K562 (cell line): ENCODE measurements around the gene CCDC85A. TPM values are rescaled to one million over a fixed set of nuclear protein-coding genes. Genes with fewer than 3 reads are reported as not detected.

Experiments
- ATAC-seq: fragments of 200-7000 bp; cut with Tn5 transposase; 3 replicates; pipeline ENCODE4 v1.9.1; 2020; ENCODE audit warnings: moderate library complexity
- BruUV-seq: library from RNA; stranded (reverse); fragments of 400-500 nt; replicated peaks from 2 replicates; lab custom pipeline; 2021; lab: Mats Ljungman, UMichigan
- CTCF ChIA-PET: fragments of 300-600 bp; formaldehyde crosslinking; extraction: SDS; loops from one replicate; lab custom pipeline; 2021; ENCODE audit warnings: low intra/inter-chr PET ratio; lab: Yijun Ruan, JAX
- POLR2A ChIA-PET: fragments of 300-600, 350-650 bp; sonication (Branson Sonifier 250); formaldehyde crosslinking; extraction: SDS; loops from one replicate; lab custom pipeline; 2021; ENCODE audit warnings: antibody characterized with exemption, inconsistent platforms; lab: Yijun Ruan, JAX
- DNase-seq, 4 experiments: peaks; one replicate each; pipeline versions ENCODE4 v3.0.0 to v3.0.0-alpha.2; 2011 to 2018; ENCODE audit warnings: low spot score in 3 of 4, mixed read lengths in 3 of 4; ENCODE audit errors: extremely low read depth in 1 of 4
- FAIRE-seq: peaks from 2 replicates; lab custom pipeline; 2011; peaks lifted over from hg19 to GRCh38; lab: Jason Lieb, UNC
- H2AFZ ChIP-seq: 2 replicates; pipeline ENCODE4 v1.6.0; 2011; ENCODE audit warnings: low read depth, low read length, control low read depth, inconsistent platforms
- H3K27ac ChIP-seq: fragments of 200-600 bp; 3 replicates; pipeline ENCODE4 v1.8.0; 2011; ENCODE audit warnings: low read depth, mild to moderate bottlenecking, control low read depth, inconsistent platforms, low read length, moderate library complexity, mixed read lengths; ENCODE audit errors: extremely low read depth
- H3K27me3 ChIP-seq, 2 experiments: fragments of 300-600 bp in 1 of 2; 2 replicates in 1 of 2; 3 replicates in 1 of 2; pipeline versions ENCODE4 v1.6.0 to v1.8.0; 2011; ENCODE audit warnings: inconsistent platforms in 2 of 2, low read length in 2 of 2, mild to moderate bottlenecking in 1 of 2, mixed read lengths in 1 of 2, moderate library complexity in 1 of 2; ENCODE audit not compliant: control insufficient read depth in 2 of 2, insufficient read depth in 2 of 2
- H3K36me3 ChIP-seq: fragments of 300-600 bp; 3 replicates; pipeline ENCODE4 v1.8.0; 2011; ENCODE audit warnings: mild to moderate bottlenecking, low read length, inconsistent platforms; ENCODE audit not compliant: control insufficient read depth, insufficient read depth
- H3K4me1 ChIP-seq, 2 experiments: fragments of 200-600 bp in 1 of 2; replicated peaks in 1 of 2; 2 replicates in 1 of 2; 3 replicates in 1 of 2; pipeline versions ENCODE4 v1.5.1 to v1.8.0; 2011; ENCODE audit warnings: inconsistent platforms in 2 of 2, low read length in 2 of 2, mild to moderate bottlenecking in 1 of 2, mixed read lengths in 1 of 2, moderate library complexity in 1 of 2; ENCODE audit not compliant: control insufficient read depth in 2 of 2, insufficient read depth in 2 of 2
- H3K4me2 ChIP-seq: 2 replicates; pipeline ENCODE4 v1.6.1; 2011; ENCODE audit warnings: low read length, control low read depth, inconsistent platforms, mixed read lengths; ENCODE audit not compliant: insufficient read depth
- H3K4me3 ChIP-seq: fragments of 200-600 bp; sonication (generic), shearing (Covaris generic); 2 replicates; pipeline ENCODE4 v1.5.1; 2016; ENCODE audit warnings: control low read depth, inconsistent platforms
- H3K79me2 ChIP-seq: fragments of 200-600 bp; 3 replicates; pipeline ENCODE4 v1.8.0; 2011; ENCODE audit warnings: low read length, inconsistent platforms; ENCODE audit not compliant: control insufficient read depth, insufficient read depth
- H3K9ac ChIP-seq, 2 experiments: 2 replicates each; pipeline versions ENCODE4 v1.6.0 to v1.6.1; 2011; ENCODE audit warnings: low read depth in 2 of 2, low read length in 2 of 2, control low read depth in 1 of 2, inconsistent platforms in 1 of 2, mild to moderate bottlenecking in 1 of 2, mixed read lengths in 1 of 2; ENCODE audit not compliant: insufficient read depth in 1 of 2
- H3K9me1 ChIP-seq: one replicate; pipeline ENCODE4 v1.6.0; 2011; ENCODE audit warnings: inconsistent platforms, mild to moderate bottlenecking, low read length, moderate library complexity; ENCODE audit not compliant: control insufficient read depth, insufficient read depth
- H3K9me3 ChIP-seq: replicated peaks from 2 replicates; pipeline ENCODE4 v1.5.1; 2011; ENCODE audit warnings: low read depth, low read length, inconsistent platforms; ENCODE audit not compliant: control insufficient read depth, insufficient read depth
- H4K20me1 ChIP-seq: replicated peaks from 2 replicates; pipeline ENCODE4 v1.6.1; 2011; ENCODE audit warnings: low read length, inconsistent platforms, mixed read lengths; ENCODE audit not compliant: control insufficient read depth, insufficient read depth
- PATZ1 ChIP-seq: fragments of 250-450 bp; sonication (Bioruptor Pico); IDR thresholded peaks from 2 replicates; pipeline ENCODE4 v1.5.0; 2020; ENCODE audit warnings: mild to moderate bottlenecking, borderline replicate concordance
- RBFOX2 ChIP-seq: fragments of 200-400 bp; formaldehyde crosslinking; IDR thresholded peaks from 2 replicates; pipeline ENCODE4 v1.6.1; 2017; ENCODE audit warnings: low read depth, mild to moderate bottlenecking, low read length, moderate library complexity
- SRSF9 ChIP-seq: fragments of 200-400 bp; formaldehyde crosslinking; IDR thresholded peaks from 2 replicates; pipeline ENCODE4 v1.6.1; 2017; ENCODE audit warnings: low read depth, low read length, borderline replicate concordance
- TFE3 ChIP-seq: fragments of 450-650 bp; formaldehyde crosslinking; IDR thresholded peaks from 2 replicates; pipeline ENCODE4 v1.4.0; 2020; ENCODE audit warnings: mild to moderate bottlenecking, mixed read lengths
- ZNF232 ChIP-seq: sonication (generic); formaldehyde crosslinking; IDR thresholded peaks from 2 replicates; pipeline ENCODE4 v1.8.0; 2022; ENCODE audit warnings: mild to moderate bottlenecking, missing genetic modification reagents
- ZNF699 ChIP-seq: fragments of 250-450 bp; sonication (Bioruptor Pico); IDR thresholded peaks from 2 replicates; pipeline ENCODE4 v1.8.0; 2021; ENCODE audit warnings: mild to moderate bottlenecking, moderate library complexity; ENCODE audit not compliant: insufficient replicate concordance
- WGBS: fragments of 100-300 bp; shearing (Covaris generic); methylation state at CpG from one replicate; pipeline ENCODE4 v1.1.6; 2016; ENCODE audit warnings: low coverage, mixed read lengths; ENCODE audit not compliant: insufficient coverage; ENCODE audit errors: missing lambda C conversion rate; 5-methylcytosine and 5-hydroxymethylcytosine counted together
- in situ Hi-C: fragments of 300-500 bp; cut with MboI; formaldehyde crosslinking; loops from 4 replicates; pipeline ENCODE4 v1.15.0; 2018; ENCODE audit warnings: inconsistent platforms, mixed read lengths
- intact Hi-C: fragments of 100-400 bp; cut with micrococcal nuclease; formaldehyde crosslinking; loops from 2 replicates; pipeline ENCODE4 v1.14.2; 2022
- polyA plus RNA-seq, 8 experiments: library from polyadenylated mRNA; depleted of rRNA in 4 of 8; stranded (reverse) in 5 of 8; unstranded in 3 of 8; fragments of >200 nt; fragmentation: Nextera tagmentation in 2 of 8; fragmentation: Illumina TruSeq in 1 of 8; extraction: Ambion mirVana in 2 of 8; extraction: Trizol in 1 of 8; gene quantifications; 2 replicates each; pipeline versions ENCODE4 v1.2.1 to v1.2.3, GENCODE V29; 2011 to 2014; ENCODE audit warnings: inconsistent platforms in 1 of 8, missing spikeins in 1 of 8
- total RNA-seq, 7 experiments: library from RNA; depleted of rRNA in 6 of 7; stranded (reverse); fragments of >200 nt in 6 of 7; fragmentation: Illumina TruSeq in 2 of 7; extraction: Trizol in 2 of 7; gene quantifications; 2 replicates each; pipeline versions ENCODE4 v1.2.1 to v1.2.3, GENCODE V29; 2011 to 2021; ENCODE audit warnings: low replicate concordance in 1 of 7

The CCDC85A gene
- total and polyA plus RNA-seq, 9 of the 15 experiments (the other 6 are each of a cell fraction or from before 2014, with no cell fraction given): 0.03 to 0.14 (median 0.10) TPM; not detected in 5

- TF ChIP-seq PATZ1: no peak
- TF ChIP-seq ZNF699 (CRISPR knock-in tag): no peak
- TF ChIP-seq SRSF9: no peak
- TF ChIP-seq RBFOX2: no peak
These were observed 164.8 kb downstream of the CCDC85A start (continued) for GRCh38 chr2:56348392-56349210.

GRCh38 chr2:56357655-56358295 is 174.0 kb downstream of the CCDC85A start:
- Histone ChIP-seq H3K36me3 (no peaks in the 10 kb centered on the region), H3K9ac (no peak overlapping the region), H3K9me1 (no peaks in the 10 kb centered on the region), H3K4me3 (no peak overlapping the region), H3K4me2 (no peak overlapping the region), H3K79me2 (no peaks in the 10 kb centered on the region), H2AFZ (no peak overlapping the region), H3K27ac (no peak overlapping the region), H3K4me1 (no peaks in the 10 kb centered on the region), H3K9me3 (no peaks in the 10 kb centered on the region), H4K20me1 (no peaks in the 10 kb centered on the region), H3K27me3 (no peaks in the 10 kb centered on the region)
- in situ Hi-C loops (no loop called here), intact Hi-C loops (no loop called here)
- ChIA-PET CTCF (no interaction called here), POLR2A (no interaction called here)
- no TSS peak for BruUV-seq
- DNase-seq (no peak), FAIRE-seq (no peak), ATAC-seq (no peak)
- WGBS: 5% methylated on average over 3 of the region's 3 CpGs
- TF ChIP-seq ZNF232 (CRISPR knock-in tag) (no peak), TFE3 (CRISPR knock-in tag) (peak; percentile 90)
- TF ChIP-seq, all 486 proteins: peak for 1
